T47D (cell line): ENCODE measurements around the gene SOBP.
"Not testable (repeated sequence)": the region's sequence is repeated elsewhere in the genome, so short reads cannot be mapped to it uniquely, and the experiment has no call there.

Experiments used
- DNase-seq, 2 experiments: peaks; one replicate each; pipeline versions ENCODE4 v3.0.0 to v3.0.0-alpha.2; 2011 to 2012; ENCODE audit warnings: low read depth in 1 of 2, low spot score in 1 of 2
- JUND ChIP-seq: IDR thresholded peaks from 2 replicates; pipeline ENCODE4 v1.6.1; 2012; ENCODE audit warnings: low read depth
- in situ Hi-C: cut with HindIII; loops from 2 replicates; pipeline ENCODE4 v1.10.0; 2016; ENCODE audit warnings: low sequenced_read_pairs, low pct_unique_long_range_greater_than_20kb

SOBP gene

GRCh38 chr6:107537559-107537958 is 47.6 kb downstream of the SOBP start:
- no peak for TF ChIP-seq JUND
- no peak for DNase-seq
- in situ Hi-C loops = no loop called here

DNA sequence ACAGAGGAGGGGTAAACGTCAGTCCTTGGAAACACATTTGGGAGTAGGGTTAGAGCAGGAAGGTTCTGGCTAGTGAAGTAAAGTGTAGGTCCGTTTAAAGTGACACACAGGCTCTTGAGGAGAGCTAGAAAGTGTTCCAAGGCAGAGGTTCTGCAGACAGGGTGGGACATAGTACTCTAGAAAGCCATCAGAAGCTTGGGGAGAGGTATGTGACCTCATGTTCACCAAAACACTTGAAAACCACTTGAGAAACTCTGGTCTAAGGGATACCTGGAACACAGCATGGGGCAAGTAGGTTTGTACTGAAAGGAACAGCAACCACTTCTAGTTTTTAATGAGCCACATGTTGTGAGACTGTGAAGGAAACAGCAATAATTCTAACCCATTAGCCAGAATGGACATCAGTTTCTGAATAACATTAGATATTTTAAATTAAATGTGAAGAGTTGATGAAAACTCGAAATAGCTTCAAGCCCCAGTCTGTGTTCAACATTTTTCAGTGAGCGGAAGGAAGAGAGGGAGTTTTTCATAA is 49.0 kb downstream of the SOBP start:
- no peak for DNase-seq
- in situ Hi-C loops = no loop called here
- TF ChIP-seq JUND = no peak

DNA sequence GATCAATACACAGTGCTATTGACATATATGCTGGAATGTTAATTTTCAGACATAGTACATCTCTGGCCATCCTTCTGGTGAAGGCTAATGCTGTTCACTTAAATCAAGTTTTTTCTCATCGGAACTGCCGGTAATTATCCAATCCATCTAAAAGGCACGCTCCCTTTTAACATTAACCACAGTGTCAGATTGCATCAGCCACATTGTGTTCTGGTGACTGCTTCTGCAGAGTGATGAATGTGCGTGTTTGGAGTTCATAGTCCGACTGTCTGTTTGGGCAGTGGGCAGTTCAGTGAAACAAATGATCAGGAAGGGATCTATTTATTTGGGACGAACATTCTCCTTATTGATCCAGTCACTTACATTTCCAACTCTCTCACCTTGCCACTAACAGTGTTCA is 49.5 kb downstream of the SOBP start:
- DNase-seq = no peak
- in situ Hi-C loops = no loop called here

GRCh38 chr6:107539849-107540464 is 50.0 kb downstream of the SOBP start:
- in situ Hi-C loops = no loop called here

More for the DNA sequence above, 49.5 kb downstream of the SOBP start:
- no peak for TF ChIP-seq JUND

GRCh38 chr6:107540465-107540857 is 50.5 kb downstream of the SOBP start:
- in situ Hi-C loops = no loop called here

More at GRCh38 chr6:107539849-107540464, 50.0 kb downstream of the SOBP start:
- no peak for TF ChIP-seq JUND
- DNase-seq = no peak

GRCh38 chr6:107542192-107542668 is 52.3 kb downstream of the SOBP start:
- in situ Hi-C loops = no loop called here
- TF ChIP-seq JUND = no peak
- no peak for DNase-seq

More at GRCh38 chr6:107540465-107540857, 50.5 kb downstream of the SOBP start:
- DNase-seq = no peak
- TF ChIP-seq JUND = no peak

- in situ Hi-C loops = no loop called here
- DNase-seq = no peak
- TF ChIP-seq JUND = no peak
Observed at GRCh38 chr6:107543088-107543487, 53.2 kb downstream of the SOBP start.

DNA sequence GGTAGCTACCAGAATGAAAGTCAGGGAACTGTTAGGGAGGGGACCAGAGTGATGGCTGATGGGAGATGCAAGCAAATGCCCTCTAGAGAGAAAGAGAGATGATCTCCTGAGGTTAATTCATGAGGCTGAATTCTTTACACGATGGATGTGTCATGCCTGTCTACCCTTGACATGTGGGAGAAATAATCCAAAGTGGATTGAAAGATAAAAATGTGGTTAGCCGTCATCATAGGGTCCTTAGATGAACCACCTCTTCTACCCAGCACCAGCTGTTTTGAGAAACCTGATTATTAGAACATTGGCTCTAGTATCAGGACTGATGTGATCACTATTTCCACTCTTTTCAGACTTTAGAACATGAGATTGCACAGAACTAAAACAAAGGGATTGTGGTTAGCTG is 53.6 kb downstream of the SOBP start:
- TF ChIP-seq JUND = no peak

GRCh38 chr6:107545763-107546162 is 55.8 kb downstream of the SOBP start:
- in situ Hi-C loops = no loop called here
- no peak for TF ChIP-seq JUND
- DNase-seq = no peak

More for the DNA sequence above, 53.6 kb downstream of the SOBP start:
- no peak for DNase-seq
- in situ Hi-C loops = no loop called here

GRCh38 chr6:107546691-107547450 is 57.0 kb downstream of the SOBP start:
- in situ Hi-C loops = no loop called here
- no peak for TF ChIP-seq JUND
- no peak for DNase-seq

DNA sequence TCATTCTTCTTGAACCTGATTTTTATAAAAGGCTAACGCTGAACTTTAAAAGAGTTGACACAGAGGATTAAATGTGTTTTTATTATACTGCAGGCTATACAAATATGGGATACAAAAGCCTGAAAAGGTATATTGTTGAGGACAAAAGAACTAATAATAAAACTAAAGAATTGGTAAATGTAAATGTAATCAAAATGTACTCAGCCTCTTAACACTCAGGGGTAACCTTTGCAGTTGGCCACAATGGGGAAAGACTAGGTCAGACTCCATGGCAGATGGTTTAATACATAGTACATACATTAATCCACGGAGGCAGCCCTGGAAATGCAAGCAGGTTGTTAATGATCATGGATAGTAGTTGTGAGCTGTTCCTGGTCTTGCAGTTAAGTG is 57.5 kb downstream of the SOBP start:
- DNase-seq = no peak
- no peak for TF ChIP-seq JUND
- in situ Hi-C loops = no loop called here

DNA sequence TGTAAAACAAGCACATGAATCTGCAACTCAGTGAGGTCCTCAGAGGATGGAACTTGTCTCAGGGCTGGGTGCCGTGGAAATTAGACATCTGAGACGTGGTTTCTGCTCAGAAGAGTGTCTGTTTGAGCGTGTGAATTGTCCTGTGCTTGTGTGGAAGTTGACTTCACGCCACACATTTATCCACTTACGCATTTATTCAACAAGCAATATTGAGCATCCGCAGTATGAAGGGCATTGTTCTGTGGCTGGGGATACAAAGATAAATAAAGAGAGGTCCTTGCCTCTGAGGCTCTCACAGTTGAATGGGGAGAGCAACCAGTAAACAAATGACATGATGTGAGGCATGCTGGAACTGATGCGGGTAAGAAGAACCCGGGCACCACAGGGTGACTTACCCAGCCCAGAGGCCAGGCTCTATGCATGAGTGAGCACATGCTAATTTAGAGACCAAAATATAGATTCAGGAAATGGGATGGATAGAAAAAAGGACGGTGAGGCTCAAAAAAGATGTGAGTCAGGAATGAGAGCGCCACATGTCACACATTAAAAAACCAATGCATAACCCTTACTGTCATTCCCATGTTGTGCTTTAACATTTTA is 60.4 kb downstream of the SOBP start:
- DNase-seq = no peak
- no peak for TF ChIP-seq JUND
- in situ Hi-C loops = no loop called here

DNA sequence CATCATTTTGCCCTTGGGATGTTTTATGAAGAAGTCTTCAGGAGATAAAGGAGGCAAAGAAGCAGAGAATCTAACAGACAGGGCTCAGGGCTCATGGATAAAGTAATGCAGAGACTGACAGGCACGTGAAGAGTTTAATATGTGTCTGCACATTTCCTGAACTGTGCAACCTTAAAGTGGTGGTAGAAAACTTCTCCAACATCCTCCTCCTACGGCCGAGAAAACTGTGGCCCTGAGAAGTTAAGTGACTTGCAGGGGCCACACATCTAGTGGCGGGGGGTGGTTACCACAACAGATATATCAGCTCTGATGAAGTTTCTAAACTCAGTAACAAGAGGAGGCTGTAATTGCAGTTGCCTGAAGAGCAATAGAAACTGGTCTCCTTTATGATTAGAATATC is 61.0 kb downstream of the SOBP start:
- DNase-seq = no peak
- TF ChIP-seq JUND = no peak
- in situ Hi-C loops = no loop called here

DNA sequence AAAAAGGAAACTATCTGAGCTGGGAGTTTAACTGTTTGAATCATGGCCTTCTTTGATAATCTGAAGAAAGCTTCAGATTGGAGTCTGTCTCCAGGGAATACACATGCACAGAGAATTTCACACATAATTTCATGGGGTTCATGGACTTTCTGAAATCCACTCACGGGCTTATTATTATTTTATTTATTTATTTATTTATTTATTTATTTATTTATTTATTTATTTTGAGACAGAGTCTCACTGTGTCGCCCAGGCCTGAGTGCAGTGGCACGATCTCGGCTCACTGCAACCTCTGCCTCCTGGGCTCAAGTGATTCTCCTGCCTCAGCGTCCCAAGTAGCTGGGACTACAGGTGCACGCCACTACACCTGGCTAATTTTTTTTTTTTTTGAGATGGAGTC is 63.2 kb downstream of the SOBP start:
- in situ Hi-C loops, DNase-seq: not testable (repeated sequence)
